HCT116 (cell line): ENCODE results near the gene RINL. TPM values are rescaled to one million over a fixed set of nuclear protein-coding genes. Genes with fewer than 3 reads are reported as not detected.
"Not testable (repeated sequence)": the region's sequence is repeated elsewhere in the genome, so short reads cannot be mapped to it uniquely, and the experiment has no call there.

Source experiments
- ATAC-seq: fragments of 200-7000 bp; cut with Tn5 transposase; 2 replicates; pipeline ENCODE4 v1.9.1; 2020; ENCODE audit warnings: mild to moderate bottlenecking, moderate library complexity
- BruUV-seq: library from RNA; stranded (reverse); fragments of 400-500 nt; replicated peaks from 2 replicates; lab custom pipeline; 2021; lab: Mats Ljungman, UMichigan
- CTCF ChIA-PET: fragments of 300-600 bp; sonication (Branson Sonifier 250); formaldehyde crosslinking; loops from one replicate; lab custom pipeline; 2021; ENCODE audit warnings: antibody characterized with exemption; lab: Charles Lee
- POLR2A ChIA-PET: fragments of 300-600, 350-600 bp; sonication (Branson Sonifier 250); formaldehyde crosslinking; loops from one replicate; lab custom pipeline; 2021; ENCODE audit warnings: antibody characterized with exemption; lab: Charles Lee
- RAD21 ChIA-PET, 2 experiments: fragments of 300-600 bp; sonication (Branson Sonifier 250); formaldehyde crosslinking; loops; one replicate each; lab custom pipeline; 2023; ENCODE audit warnings: low total read pairs in 2 of 2; ENCODE audit not compliant: uncharacterized antibody in 2 of 2, unreplicated experiment in 2 of 2, low non-redundant PET in 1 of 2; lab: Charles Lee
- DNase-seq: peaks from one replicate; pipeline ENCODE4 v3.0.0-alpha.2; 2010; ENCODE audit warnings: low read depth, low spot score
- H2AFZ ChIP-seq: fragments of 200-600 bp; shearing (Covaris generic), sonication (generic); 2 replicates; pipeline ENCODE4 v1.6.1; 2017; ENCODE audit warnings: low read depth, mixed run types, mixed read lengths, antibody characterized with exemption, low read length; ENCODE audit not compliant: poor library complexity, severe bottlenecking
- H3K27ac ChIP-seq: 2 replicates; pipeline ENCODE4 v1.5.1; 2012; ENCODE audit warnings: low read depth, low read length
- H3K27me3 ChIP-seq: fragments of 200-600 bp; sonication (generic); 2 replicates; pipeline ENCODE4 v1.6.1; 2016; ENCODE audit warnings: mixed run types, low read length, mixed read lengths; ENCODE audit not compliant: insufficient read depth
- H3K36me3 ChIP-seq, 2 experiments: fragments of 200-500 bp in 1 of 2; fragments of 200-600 bp in 1 of 2; sonication (Bioruptor generic) in 1 of 2; sonication (generic) in 1 of 2; 2 replicates each; pipeline versions ENCODE4 v1.5.1 to v1.6.1; 2014 to 2016; ENCODE audit warnings: low read length in 2 of 2, inconsistent platforms in 1 of 2, mixed read lengths in 1 of 2, mixed run types in 1 of 2; ENCODE audit not compliant: insufficient read depth in 2 of 2, control insufficient read depth in 1 of 2
- H3K4me1 ChIP-seq, 2 experiments: fragments of 200-600 bp in 1 of 2; sonication (generic) in 1 of 2; 2 replicates each; pipeline versions ENCODE4 v1.5.1 to v1.6.1; 2012 to 2017; ENCODE audit warnings: low read length in 2 of 2, inconsistent platforms in 1 of 2, mild to moderate bottlenecking in 1 of 2, mixed read lengths in 1 of 2, mixed run types in 1 of 2, moderate library complexity in 1 of 2; ENCODE audit not compliant: insufficient read depth in 2 of 2, control insufficient read depth in 1 of 2
- H3K4me2 ChIP-seq: fragments of 200-600 bp; sonication (generic); 2 replicates; pipeline ENCODE4 v1.6.1; 2017; ENCODE audit warnings: mixed run types, low read length, mixed read lengths
- H3K4me3 ChIP-seq, 2 experiments: fragments of 200-600 bp in 1 of 2; sonication (generic) in 1 of 2; replicated peaks in 1 of 2; 2 replicates each; pipeline ENCODE4 v1.5.1; 2011 to 2016; ENCODE audit warnings: low read length in 2 of 2, control low read depth in 1 of 2, low read depth in 1 of 2, mild to moderate bottlenecking in 1 of 2, mixed read lengths in 1 of 2, mixed run types in 1 of 2
- H3K79me2 ChIP-seq: fragments of 200-600 bp; sonication (generic); 2 replicates; pipeline ENCODE4 v1.6.1; 2017; ENCODE audit warnings: mild to moderate bottlenecking, mixed run types, low read length, moderate library complexity, mixed read lengths; ENCODE audit not compliant: insufficient read depth
- H3K9ac ChIP-seq: fragments of 200-600 bp; sonication (generic); 2 replicates; pipeline ENCODE4 v1.6.1; 2016; ENCODE audit warnings: low read length, mixed read lengths
- H3K9me2 ChIP-seq: fragments of 200-600 bp; sonication (generic), shearing (Covaris generic); 2 replicates; pipeline ENCODE4 v1.6.1; 2017; ENCODE audit warnings: mixed run types, mild to moderate bottlenecking, moderate library complexity; ENCODE audit not compliant: insufficient read depth
- H3K9me3 ChIP-seq, 2 experiments: fragments of 200-500 bp in 1 of 2; fragments of 200-600 bp in 1 of 2; sonication (Bioruptor generic) in 1 of 2; sonication (generic) in 1 of 2; 2 replicates each; pipeline ENCODE4 v1.6.1; 2014 to 2017; ENCODE audit warnings: low read length in 2 of 2, mixed read lengths in 2 of 2, inconsistent platforms in 1 of 2, low read depth in 1 of 2, mild to moderate bottlenecking in 1 of 2, mixed run types in 1 of 2, moderate library complexity in 1 of 2; ENCODE audit not compliant: control insufficient read depth in 1 of 2, insufficient read depth in 1 of 2
- H4K20me1 ChIP-seq: fragments of 200-600 bp; sonication (generic), shearing (Covaris generic); 2 replicates; pipeline ENCODE4 v1.6.1; 2017; ENCODE audit warnings: mixed run types, mild to moderate bottlenecking, moderate library complexity; ENCODE audit not compliant: insufficient read depth
- CEBPB ChIP-seq: IDR thresholded peaks from 2 replicates; pipeline ENCODE4 v1.6.1; 2012; ENCODE audit warnings: low read depth
- EGR1 ChIP-seq: IDR thresholded peaks from 2 replicates; pipeline ENCODE4 v1.6.1; 2012; ENCODE audit warnings: low read depth
- ELF1 ChIP-seq: IDR thresholded peaks from 2 replicates; pipeline ENCODE4 v1.6.1; 2012; ENCODE audit warnings: low read depth, borderline replicate concordance
- EZH2 ChIP-seq: fragments of 200-600 bp; sonication (generic); IDR thresholded peaks from 2 replicates; pipeline ENCODE4 v1.6.1; 2017; ENCODE audit warnings: antibody characterized with exemption, mixed run types
- POLR2AphosphoS5 ChIP-seq: IDR thresholded peaks from 2 replicates; pipeline ENCODE4 v1.6.1; 2011; ENCODE audit warnings: mild to moderate bottlenecking, low read depth, low read length, moderate library complexity
- REST ChIP-seq: IDR thresholded peaks from 2 replicates; pipeline ENCODE4 v1.6.1; 2012; ENCODE audit warnings: low read depth
- SP1 ChIP-seq: IDR thresholded peaks from 2 replicates; pipeline ENCODE4 v1.6.1; 2012; ENCODE audit warnings: low read depth
- TCF7L2 ChIP-seq: IDR thresholded peaks from 2 replicates; pipeline ENCODE4 v1.7.0; 2011; ENCODE audit warnings: borderline replicate concordance, inconsistent platforms; ENCODE audit not compliant: insufficient read depth, insufficient read length; ENCODE audit errors: extremely low read depth
- ZBTB33 ChIP-seq: IDR thresholded peaks from 2 replicates; pipeline ENCODE4 v1.6.1; 2011; ENCODE audit warnings: mild to moderate bottlenecking, low read length, moderate library complexity; ENCODE audit not compliant: insufficient replicate concordance; ENCODE audit errors: extremely low read depth
- ZFX ChIP-seq: fragments of 450-650 bp; IDR thresholded peaks from 2 replicates; pipeline ENCODE4 v1.6.1; 2017
- intact Hi-C: fragments of 100-400 bp; cut with micrococcal nuclease; formaldehyde crosslinking; loops from 2 replicates; pipeline ENCODE4 v1.10.0; 2022
- total RNA-seq: library from RNA; stranded (reverse); gene quantifications from one replicate; pipeline ENCODE4 v1.2.1, GENCODE V29; 2021; ENCODE audit not compliant: unreplicated experiment

Gene RINL
- total RNA-seq, 1 experiment from 2014 or later = 28.6 TPM

GRCh38 chr19:38888876-38889275 lies 10.8 kb upstream of the RINL start (continued):
- no peak for TF ChIP-seq ZBTB33
- TF ChIP-seq EGR1 = no peak
- TF ChIP-seq, all 23 proteins: peak for 0

GRCh38 chr19:38884691-38885090 lies 6.6 kb upstream of the RINL start:
- H3K27me3 ChIP-seq, H3K27ac ChIP-seq, H3K9ac ChIP-seq, H3K79me2 ChIP-seq, CTCF ChIA-PET, H3K4me3 ChIP-seq, H3K9me3 ChIP-seq, H3K4me2 ChIP-seq, H3K36me3 ChIP-seq, H4K20me1 ChIP-seq, H3K9me2 ChIP-seq, H3K4me1 ChIP-seq, RAD21 ChIA-PET, BruUV-seq, DNase-seq, H2AFZ ChIP-seq, ATAC-seq, intact Hi-C loops: not testable (repeated sequence)
- POLR2A ChIA-PET = interaction anchor here (0.8 kb wide), 1 partner anchor 193 kb away, joined by 3 read pairs; no protein-coding TSS in a partner anchor

GRCh38 chr19:38883286-38883685 lies 5.2 kb upstream of the RINL start:
- Histone ChIP-seq H3K4me2 (no peak overlapping the region), H3K9me3 (no peaks in the 10 kb centered on the region), H3K27ac (no peak overlapping the region), H3K9me2 (no peaks in the 10 kb centered on the region), H3K9ac (no peak overlapping the region), H3K4me1 (peaks cover 5 to 10% of the 10 kb centered on the region in 2 experiments), H3K36me3 (no peaks in the 10 kb centered on the region), H2AFZ (no peak overlapping the region), H3K79me2 (no peaks in the 10 kb centered on the region), H3K27me3 (no peaks in the 10 kb centered on the region), H4K20me1 (no peaks in the 10 kb centered on the region), H3K4me3 (no peak overlapping the region)
- intact Hi-C loops = no loop called here
- CTCF ChIA-PET = no interaction called here
- RAD21 ChIA-PET = no interaction called here
- no TSS peak for BruUV-seq
- ATAC-seq (no peak), DNase-seq (no peak)
- POLR2A ChIA-PET = no interaction called here
- TF ChIP-seq ELF1 (no peak), EZH2 (no peak), ZBTB33 (no peak), CEBPB (no peak), EGR1 (no peak), REST (no peak), SP1 (no peak), TCF7L2 (no peak), POLR2AphosphoS5 (no peak), ZFX (no peak)
